NCI-H128 (cell line): ENCODE results near the gene KCNC4.

ENCODE experiments used
- DNase-seq: peaks from one replicate; lab custom pipeline; 2025; ENCODE audit not compliant: unreplicated experiment; lab: John Stamatoyannopoulos, UW

Gene KCNC4

DNA sequence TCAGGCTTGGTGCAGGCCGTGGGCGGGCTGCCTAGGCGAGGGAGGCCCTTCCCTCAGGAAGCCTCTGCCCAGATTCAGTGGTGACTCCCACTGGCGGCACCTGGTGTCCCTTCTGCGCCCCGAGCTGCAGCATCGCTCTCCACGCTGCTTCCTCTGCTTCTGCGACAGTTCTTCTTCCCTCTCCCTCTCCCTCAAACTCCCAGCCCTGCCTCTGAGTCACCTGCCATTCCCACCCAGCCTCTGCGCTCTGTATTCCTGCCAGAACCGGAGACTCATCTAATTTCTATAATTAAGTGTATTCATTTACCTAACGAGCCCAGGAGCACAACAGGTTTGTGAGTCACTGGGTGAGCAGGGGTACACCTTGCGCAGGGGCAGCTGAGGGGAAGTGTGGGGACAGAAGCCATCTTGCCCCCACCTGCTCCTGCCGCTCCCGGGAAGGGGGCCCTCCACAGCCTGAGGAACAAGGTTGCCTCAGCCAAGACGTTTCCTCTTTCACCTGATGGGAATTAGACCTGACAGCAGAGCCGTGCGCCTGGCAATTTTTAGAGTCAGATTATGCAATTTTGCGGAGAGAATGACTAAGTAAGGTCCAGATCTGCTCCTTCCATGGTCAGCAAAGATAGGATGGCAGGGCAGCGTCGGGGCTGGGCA, 19.4 kb downstream of the KCNC4 start:
- DNase-seq: no peak

GRCh38 chr1:110230381-110231199, 20.5 kb downstream of the KCNC4 start:
- DNase-seq: no peak

GRCh38 chr1:110233861-110234260, 23.7 kb downstream of the KCNC4 start:
- no peak for DNase-seq

DNA sequence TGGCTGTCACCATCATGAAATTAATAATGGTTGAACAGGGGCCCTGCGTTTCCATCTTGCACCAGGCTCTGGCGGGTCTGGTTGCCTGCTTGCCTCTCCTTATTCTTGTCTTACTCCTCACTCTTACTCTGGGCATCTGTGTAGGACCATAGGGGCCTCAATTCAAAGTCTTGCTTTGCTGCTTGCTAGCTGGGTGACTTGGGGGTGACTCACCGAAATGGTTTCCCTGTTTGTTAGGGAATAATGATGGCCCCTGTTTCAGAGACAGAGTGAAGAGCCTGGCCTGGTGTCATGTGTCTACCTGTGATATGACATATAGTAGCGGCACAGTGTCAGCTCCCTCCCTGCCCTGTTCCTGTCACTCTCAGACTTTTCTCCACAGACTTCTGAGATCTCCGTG, 24.6 kb downstream of the KCNC4 start:
- DNase-seq: no peak

GRCh38 chr1:110235181-110235833, 25.2 kb downstream of the KCNC4 start:
- no peak for DNase-seq

GRCh38 chr1:110235834-110236682, 25.9 kb downstream of the KCNC4 start:
- no peak for DNase-seq

GRCh38 chr1:110237386-110238152, 27.5 kb downstream of the KCNC4 start:
- no peak for DNase-seq

DNA sequence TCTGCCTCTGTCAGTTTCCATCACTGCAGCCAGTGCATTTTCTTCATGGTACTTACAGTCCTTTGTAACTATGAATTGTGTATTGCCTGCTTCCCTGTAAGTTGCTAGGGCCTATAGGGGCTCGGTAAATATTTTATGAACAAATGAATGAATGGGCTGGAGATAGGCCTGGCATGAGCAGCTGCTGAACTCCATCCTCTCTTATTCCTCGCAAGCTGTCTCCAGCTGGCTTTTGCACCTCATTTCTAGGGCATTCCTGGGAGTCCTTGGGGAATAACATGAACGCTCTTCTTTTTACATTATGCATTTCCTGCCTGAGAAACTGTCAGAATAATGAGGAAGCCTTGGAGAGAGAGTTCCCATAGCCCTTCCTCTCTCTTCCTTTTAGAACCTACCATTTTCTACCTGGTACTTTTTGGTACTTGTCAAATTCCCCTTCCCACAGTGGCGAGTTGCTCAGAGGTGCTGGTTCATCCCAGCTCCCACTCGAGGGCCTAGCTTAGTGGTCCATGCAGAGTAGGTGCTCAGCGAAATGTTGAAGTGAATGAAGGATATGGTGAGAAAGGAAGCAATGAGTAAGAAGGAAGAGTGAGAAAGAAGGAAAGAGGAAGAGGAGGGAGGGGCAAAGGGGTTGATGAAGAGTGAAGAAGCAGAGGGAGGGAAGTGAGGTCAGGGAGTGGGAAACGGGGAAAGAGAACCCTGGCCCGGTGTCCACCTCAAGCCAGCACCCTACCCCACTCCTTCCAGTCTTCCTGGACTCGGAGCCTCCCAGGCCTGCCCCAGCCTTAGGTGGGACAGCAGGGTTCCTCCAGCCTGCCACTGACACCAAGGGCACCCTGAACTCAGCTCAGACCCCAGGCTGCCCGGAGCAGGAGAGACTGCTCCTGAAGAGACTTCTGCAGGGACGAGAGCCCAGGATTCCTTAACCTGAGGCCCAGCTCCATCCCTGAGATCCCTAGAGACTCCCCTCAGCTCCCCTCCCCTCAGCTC, 29.6 kb downstream of the KCNC4 start:
- no peak for DNase-seq

DNA sequence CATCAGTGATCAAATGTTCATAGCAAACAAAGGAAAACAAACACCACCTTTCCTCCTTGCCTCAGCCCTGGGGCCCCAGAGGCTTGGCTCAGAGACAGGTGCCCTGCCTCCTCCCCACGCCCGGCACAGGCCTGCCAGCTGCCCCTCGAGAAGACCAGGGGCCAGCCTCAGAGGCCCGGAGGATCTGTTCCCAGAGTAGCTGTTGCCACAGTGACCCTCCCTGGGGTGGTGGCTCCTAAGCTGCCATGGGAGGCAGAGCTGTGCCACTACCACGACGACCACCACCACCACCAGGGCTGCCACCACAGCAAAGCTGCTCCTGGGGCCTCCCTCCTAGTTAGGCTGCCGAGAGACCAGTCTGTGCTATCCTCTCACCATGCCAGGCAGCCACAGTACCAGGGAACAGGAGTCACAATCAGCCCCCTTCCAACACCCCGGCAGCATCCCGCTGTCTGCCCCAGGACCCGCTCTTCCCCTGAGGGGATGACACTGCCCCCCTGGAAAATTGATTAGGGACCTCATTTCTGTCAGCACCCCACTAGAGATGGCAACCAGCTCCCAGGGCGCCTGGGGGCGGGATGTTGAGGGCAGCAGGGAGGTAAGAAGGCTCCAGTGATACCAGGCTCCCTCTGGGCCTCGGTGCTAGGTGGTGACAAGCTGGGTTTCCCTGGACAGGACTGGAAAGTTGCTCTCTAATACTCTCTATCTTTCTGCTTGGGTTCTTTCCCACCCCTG, 30.5 kb downstream of the KCNC4 start:
- no peak for DNase-seq

DNA sequence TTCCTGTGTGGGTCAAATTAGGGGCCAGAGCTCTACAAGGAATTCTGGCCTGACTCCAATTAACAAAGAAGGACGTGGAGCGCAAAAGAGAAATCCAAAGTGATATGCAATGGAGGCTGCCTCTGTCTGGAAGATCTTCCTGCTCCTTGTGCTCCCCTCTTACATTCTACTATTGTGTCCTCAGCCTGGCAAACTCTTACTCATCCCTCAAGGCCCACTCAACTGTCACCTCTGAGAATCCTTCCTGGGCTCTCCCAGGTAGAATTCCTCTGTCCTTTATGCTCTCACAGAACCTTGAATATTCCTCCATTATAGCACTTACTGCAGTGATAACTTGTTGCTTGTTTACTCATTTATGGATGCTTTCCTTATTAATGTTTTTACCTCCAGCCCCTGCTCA, 31.4 kb downstream of the KCNC4 start:
- DNase-seq: no peak

DNA sequence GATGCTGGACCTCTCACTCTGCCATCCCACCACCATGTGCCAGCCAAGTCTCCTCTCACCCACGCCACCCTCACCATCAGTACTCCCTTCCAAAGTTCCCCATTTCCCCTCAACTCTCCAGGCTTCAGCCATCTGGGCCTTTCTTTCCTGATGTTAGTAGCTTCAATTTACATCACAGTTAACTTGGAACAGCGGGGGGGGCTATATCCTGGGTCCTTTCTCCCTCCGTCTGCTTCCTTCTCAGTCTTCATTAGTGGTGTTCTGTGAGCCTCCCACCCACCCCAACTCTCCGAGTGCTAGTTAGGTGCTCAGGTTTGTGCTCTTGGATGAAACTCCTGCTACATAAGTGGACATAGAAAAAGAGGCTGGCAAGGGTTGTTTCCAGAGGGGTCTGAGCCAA, 31.9 kb downstream of the KCNC4 start:
- DNase-seq: no peak

DNA sequence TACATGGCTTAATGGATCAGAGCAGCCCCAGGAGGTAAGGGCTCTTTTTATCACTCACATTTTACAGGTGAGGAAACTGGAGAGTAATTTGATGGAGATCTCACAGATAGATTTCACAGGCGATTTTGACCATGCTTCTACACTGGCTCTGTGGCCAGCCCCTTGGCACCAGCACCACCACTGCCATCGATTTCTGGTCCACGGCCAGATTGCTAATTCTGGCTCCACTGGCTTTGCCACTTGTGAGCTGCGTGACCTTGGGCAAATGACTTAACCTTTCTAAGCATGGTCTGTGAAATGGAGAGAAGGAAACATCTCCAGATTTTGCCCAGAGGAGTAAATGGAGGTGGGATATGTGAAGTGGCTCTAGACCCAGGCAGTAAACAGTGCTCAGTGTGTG, 32.6 kb downstream of the KCNC4 start:
- no peak for DNase-seq

DNA sequence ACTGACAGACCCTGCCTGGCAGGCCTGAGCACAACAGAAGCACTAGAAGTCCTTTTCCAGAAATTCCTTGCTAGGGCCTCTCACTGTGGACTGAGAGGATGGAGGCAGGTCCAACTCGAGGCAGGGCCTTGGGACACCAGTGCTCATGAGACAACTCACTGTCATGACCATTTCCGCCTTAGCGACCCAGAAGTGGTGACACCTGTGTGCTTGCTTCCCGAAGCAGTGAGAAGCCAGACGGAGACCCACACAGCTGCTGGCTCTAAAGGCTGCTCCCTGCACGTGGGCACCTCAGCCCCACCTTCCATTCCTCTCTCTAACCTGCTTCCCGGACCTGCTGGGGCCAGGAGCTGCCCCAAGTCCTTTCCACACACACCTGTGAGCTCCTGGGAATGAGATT, 33.0 kb downstream of the KCNC4 start:
- no peak for DNase-seq

GRCh38 chr1:110243574-110243973, 33.5 kb downstream of the KCNC4 start:
- no peak for DNase-seq

- no peak for DNase-seq
Measured at GRCh38 chr1:110245876-110246620, 35.9 kb downstream of the KCNC4 start.

DNA sequence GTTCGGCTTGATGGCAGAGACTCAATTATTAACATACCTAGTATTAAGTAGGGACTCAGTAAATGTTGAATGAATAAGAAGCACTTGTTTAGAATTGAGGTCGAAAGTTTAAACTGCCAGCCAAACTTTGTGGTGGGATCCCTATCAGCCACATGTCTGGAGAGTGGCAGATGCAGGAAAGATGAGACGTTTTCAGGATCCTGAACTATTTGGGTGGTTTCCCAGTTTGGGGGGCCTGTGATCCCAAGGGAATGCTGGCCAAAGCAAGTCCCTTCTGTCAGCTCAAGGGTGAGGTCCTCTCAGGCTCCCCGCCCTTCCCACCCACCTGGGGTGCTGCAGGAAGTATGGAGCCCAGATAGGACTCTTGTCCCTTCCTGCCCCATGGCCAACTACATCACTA, 38.6 kb downstream of the KCNC4 start:
- DNase-seq: no peak

GRCh38 chr1:110249256-110249655, 39.1 kb downstream of the KCNC4 start:
- no peak for DNase-seq

DNA sequence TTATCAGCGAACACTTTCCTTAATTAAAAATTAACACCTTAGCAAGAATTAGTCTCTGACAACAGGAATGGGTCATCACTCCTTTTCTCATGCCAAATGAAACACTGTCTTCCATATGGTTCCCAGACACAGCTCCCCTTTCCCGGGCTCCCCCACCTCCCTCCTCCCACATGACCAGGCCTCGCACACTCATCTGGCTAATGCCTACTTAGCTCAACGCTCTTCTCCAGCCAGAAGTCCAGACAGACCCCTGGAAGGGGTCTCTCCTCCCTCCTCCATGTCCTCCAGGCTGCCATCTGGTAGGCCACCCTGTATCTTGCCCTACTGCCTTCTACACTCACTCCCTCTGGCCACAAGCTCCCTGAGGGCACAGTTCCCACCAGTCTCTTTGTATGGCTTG, 39.9 kb downstream of the KCNC4 start:
- DNase-seq: no peak
